H1 (cell line): ENCODE measurements around the gene RPAP3. TPM values are rescaled to one million over a fixed set of nuclear protein-coding genes. Genes with fewer than 3 reads are reported as not detected.

Source experiments
- ASH2L ChIP-seq: fragments of 200-600, 300-600 bp; sonication (generic); IDR thresholded peaks from one replicate; pipeline ENCODE4 v1.7.1; 2017; ENCODE audit warnings: low read length
- CREB1 ChIP-seq: IDR thresholded peaks from 2 replicates; pipeline ENCODE4 v1.6.1; 2012; ENCODE audit warnings: inconsistent platforms
- POLR2A ChIP-seq, 2 experiments: IDR thresholded peaks; 1 replicate in 1 of 2; 2 replicates in 1 of 2; pipeline ENCODE4 v1.6.1; 2011; ENCODE audit warnings: low read depth in 2 of 2, low read length in 2 of 2, mild to moderate bottlenecking in 2 of 2; ENCODE audit errors: control extremely low read depth in 1 of 2
- RFX5 ChIP-seq: IDR thresholded peaks from 2 replicates; pipeline ENCODE4 v1.6.1; 2011; ENCODE audit warnings: low read depth, low read length, improper control_type of control experiment, borderline replicate concordance
- RXRA ChIP-seq: IDR thresholded peaks from 2 replicates; pipeline ENCODE4 v1.6.1; 2011; ENCODE audit warnings: low read depth, mild to moderate bottlenecking, low read length, moderate library complexity; ENCODE audit not compliant: insufficient read depth
- polyA plus RNA-seq, 7 experiments: library from polyadenylated mRNA; depleted of rRNA in 3 of 7; stranded (reverse) in 5 of 7; unstranded in 2 of 7; fragments of >200 nt in 5 of 7; fragments of 200-250 nt in 2 of 7; gene quantifications; 1 replicate in 5 of 7; 2 replicates in 1 of 7; 4 replicates in 1 of 7; pipeline versions ENCODE4 v1.2.1 to v1.2.3, GENCODE V29; 2011 to 2013; ENCODE audit warnings: missing spikeins in 2 of 7, mixed read lengths in 2 of 7
- total RNA-seq: library from RNA; stranded (reverse); fragmentation: NEBNext Ultra II Directional; extraction: Animal tissue kit (Norgen Biotek cat#: 25700); gene quantifications from 2 replicates; pipeline ENCODE4 v1.2.1, GENCODE V29; 2021
- TF ChIP-seq, protein P1 (sequence below): IDR thresholded peaks from 2 replicates; pipeline ENCODE4 v1.6.1; 2012; ENCODE audit warnings: inconsistent platforms

RPAP3 gene
- total and polyA plus RNA-seq, 2 of the 8 experiments (the other 6 are each of a cell fraction or from before 2014, with no cell fraction given) = 6.4 to 60.5 TPM

DNA sequence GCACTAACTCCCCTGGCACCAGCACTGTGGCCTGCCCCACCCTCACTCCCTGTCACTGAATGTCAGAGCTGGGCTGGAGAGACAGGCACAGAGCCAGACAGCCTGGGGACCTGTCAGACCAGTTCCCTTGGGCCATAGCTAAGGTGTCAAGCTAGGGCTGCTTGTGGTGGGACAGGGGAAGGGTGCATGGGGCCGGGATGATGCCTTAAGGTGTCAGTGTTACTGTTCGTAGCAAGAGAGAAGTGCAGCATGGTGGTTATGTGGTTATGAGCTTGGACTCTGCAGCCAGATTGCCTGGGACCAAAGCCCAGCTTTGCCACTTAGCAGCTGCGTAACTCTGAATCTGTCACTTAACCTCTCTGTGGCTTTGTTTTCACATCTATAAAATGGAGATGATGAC is 49.1 kb upstream of the RPAP3 start (continued):
- TF ChIP-seq RFX5 (no peak), POLR2A (IDR thresholded peaks at IDR 0.05; ENCODE audit: control extremely low read depth in 1 of 2, low read depth in 2 of 2, low read length in 2 of 2) (no peak), CREB1 (no peak), ASH2L (no peak), RXRA (no peak)
- TF ChIP-seq, protein P1, sequence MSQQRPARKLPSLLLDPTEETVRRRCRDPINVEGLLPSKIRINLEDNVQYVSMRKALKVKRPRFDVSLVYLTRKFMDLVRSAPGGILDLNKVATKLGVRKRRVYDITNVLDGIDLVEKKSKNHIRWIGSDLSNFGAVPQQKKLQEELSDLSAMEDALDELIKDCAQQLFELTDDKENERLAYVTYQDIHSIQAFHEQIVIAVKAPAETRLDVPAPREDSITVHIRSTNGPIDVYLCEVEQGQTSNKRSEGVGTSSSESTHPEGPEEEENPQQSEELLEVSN = no peak
